Upper lobe of left lung (tissue), 4 donors: ENCODE measurements around the gene ASCC1.

ENCODE experiments used
- CTCF ChIP-seq, 6 experiments: fragments of 450-650 bp in 4 of 6; fragments of 200-600 bp in 2 of 6; sonication (generic) in 2 of 6; IDR thresholded peaks; one replicate each; pipeline ENCODE4 v1.5.1; 2016 to 2019; ENCODE audit warnings: antibody characterized with exemption in 6 of 6
- EP300 ChIP-seq, 4 donors: sonication (generic); formaldehyde crosslinking; IDR thresholded peaks; one replicate each; pipeline ENCODE4 v1.5.1; 2017; ENCODE audit warnings: antibody characterized with exemption in 4 of 4, control low read depth in 2 of 4
- POLR2A ChIP-seq, 4 donors: fragments of 450-650 bp; IDR thresholded peaks; one replicate each; pipeline ENCODE4 v1.5.1; 2016 to 2017; ENCODE audit warnings: antibody characterized with exemption in 4 of 4, mild to moderate bottlenecking in 2 of 4
- POLR2AphosphoS5 ChIP-seq, 2 donors: sonication (generic); formaldehyde crosslinking; IDR thresholded peaks; one replicate each; pipeline ENCODE4 v1.5.1; 2017; ENCODE audit warnings: antibody characterized with exemption in 2 of 2

- TF ChIP-seq CTCF (IDR thresholded peaks at IDR 0.05) (no peak), POLR2A (IDR thresholded peaks at IDR 0.05) (no peak), POLR2AphosphoS5 (IDR thresholded peaks at IDR 0.05) (no peak), EP300 (IDR thresholded peaks at IDR 0.05) (no peak)
These were observed 99.7 kb downstream of the ASCC1 start for GRCh38 chr10:72116372-72116771.
